Right kidney (tissue), 1 donor: Measurements from ENCODE around the gene B4GALNT4.
"Not testable (repeated sequence)": the region's sequence is repeated elsewhere in the genome, so short reads cannot be mapped to it uniquely, and the experiment has no call there.

Experiments
- DNase-seq: peaks from one replicate; pipeline ENCODE4 v3.0.0-alpha.2; 2016

B4GALNT4 gene

DNA sequence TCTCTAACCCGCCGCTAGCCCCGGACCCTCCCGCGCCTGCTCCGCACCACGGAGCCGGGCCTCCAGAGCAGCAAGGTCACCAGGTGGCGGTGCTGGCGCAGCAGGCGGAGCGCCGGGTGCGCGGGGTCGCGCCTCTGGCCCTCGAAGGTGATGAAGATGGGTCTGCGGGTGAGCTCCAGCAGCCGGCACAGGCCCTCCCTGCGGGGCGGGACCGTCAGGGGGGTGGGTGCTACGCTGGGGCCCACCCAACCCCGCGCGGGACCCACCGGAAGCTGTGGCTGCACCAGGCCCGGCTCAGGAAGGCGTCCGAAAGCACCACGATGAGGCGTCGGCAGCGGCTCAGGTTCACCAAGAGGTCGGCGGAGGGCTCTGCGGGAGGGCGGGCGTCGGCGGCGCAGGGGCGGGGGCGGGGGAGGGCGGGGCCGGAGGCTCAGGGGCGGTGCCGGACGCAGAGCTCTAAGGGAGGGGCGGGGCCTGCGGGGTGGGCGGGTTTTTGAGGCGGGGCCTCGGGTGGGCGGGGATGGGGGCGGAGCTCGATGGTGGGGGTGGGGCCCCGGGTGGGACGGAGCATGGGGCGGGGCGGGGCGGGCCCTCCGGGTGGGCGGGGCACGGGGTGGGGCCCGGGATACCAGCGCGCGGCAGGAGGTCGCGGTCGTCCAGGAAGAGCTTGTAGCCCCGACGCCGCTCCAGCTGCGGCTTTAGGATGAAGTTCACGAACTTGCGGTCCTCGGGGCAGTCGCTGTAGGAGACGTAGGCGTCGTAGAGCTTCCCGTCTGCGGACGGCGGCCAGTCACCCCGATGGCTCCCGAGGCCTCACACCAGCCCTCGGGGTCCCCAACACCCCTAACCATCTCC, 37.7 kb downstream of the B4GALNT4 start:
- DNase-seq, result peak; percentile 80

DNA sequence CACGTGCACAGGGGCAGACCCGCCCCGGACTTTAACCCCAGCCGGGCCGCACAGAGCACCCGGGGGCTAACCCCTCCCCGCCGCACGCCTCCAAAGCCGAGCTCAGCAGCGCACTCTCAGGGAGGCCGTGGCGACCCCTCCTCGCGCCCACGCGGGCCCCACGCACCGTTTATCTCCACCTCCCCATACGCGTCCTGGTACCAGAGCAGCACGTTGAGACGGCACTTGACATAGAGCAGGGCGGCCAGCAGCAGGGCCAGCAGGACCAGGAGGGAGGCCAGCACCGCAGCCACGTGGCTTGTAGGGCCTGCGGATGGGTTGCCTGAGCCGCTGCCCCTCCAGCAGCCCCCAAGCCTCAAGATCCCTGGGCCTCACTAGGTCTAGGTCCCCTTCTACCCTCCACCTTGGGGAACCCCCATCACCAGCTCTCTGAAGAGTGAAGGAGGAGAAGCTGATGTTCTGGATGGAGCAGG, 38.4 kb downstream of the B4GALNT4 start:
- DNase-seq, result no peak

DNA sequence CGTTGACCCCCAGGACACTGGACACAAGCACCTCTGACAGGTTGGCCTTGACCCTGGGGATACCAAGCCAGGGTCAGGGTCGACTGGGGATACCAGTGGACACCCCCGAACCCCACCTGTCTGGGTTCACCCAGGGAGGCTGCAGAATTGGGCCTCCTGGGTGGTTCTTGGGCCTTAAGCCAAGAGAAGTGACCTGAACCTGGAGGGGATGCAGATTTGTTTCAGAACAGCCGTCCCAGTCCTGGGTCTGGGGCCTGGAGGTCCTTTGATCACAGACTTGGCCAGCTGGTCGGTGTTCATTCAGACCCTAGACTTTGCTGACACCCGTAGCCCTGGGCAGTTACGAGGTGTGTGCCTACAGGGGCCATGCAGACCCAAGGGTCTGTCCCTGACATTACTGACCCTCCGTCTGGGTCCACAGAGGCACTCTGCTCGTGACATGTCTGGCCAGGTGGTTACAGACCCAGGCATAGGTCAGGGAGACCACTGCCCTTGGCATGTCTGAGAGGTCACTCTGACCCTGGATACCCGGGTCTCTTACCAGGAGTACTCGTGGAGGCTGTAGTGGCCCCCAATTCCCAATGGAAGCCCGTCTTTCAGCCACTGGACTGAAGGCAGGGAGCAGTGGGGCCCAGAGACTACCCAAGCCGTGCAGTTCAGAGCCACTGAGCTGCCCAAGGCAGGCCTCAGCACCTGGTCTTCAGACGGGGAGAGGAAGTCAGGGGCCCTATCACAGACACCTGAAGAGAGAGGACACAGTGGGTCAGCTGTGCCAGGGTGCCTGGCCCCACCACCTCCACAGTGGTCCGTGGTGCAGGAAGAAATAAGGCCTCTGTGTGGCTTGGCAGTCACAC, 39.1 kb downstream of the B4GALNT4 start:
- DNase-seq, result no peak

DNA sequence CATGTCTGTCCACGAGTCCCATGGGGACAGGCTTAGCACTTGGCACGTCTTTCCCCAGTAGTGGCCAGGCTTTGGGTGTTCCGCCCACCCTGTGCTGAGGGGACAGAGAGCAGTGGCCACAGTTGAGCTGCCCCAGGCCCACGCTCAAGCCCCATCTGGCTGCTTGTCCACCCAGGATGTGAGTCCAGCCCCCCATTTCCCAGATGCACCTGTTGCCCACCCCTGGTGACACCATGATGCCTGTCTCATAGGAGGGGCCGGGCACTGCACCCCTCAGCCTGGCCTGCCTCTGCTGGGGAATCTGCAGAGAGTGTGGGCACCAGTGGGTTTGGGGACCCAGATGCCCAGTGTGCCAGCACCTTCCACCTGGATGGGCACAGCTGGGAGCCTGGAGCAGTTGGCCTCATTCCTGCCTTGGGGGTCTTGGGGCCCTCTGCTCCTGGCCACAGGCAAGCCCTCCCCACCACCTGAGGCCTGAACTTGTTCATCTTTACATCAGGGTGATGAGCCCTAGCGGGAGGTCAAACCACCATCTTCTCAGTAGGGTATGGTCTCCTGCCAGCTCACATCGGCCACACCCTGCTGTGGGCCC, 39.8 kb downstream of the B4GALNT4 start:
- no peak for DNase-seq

DNA sequence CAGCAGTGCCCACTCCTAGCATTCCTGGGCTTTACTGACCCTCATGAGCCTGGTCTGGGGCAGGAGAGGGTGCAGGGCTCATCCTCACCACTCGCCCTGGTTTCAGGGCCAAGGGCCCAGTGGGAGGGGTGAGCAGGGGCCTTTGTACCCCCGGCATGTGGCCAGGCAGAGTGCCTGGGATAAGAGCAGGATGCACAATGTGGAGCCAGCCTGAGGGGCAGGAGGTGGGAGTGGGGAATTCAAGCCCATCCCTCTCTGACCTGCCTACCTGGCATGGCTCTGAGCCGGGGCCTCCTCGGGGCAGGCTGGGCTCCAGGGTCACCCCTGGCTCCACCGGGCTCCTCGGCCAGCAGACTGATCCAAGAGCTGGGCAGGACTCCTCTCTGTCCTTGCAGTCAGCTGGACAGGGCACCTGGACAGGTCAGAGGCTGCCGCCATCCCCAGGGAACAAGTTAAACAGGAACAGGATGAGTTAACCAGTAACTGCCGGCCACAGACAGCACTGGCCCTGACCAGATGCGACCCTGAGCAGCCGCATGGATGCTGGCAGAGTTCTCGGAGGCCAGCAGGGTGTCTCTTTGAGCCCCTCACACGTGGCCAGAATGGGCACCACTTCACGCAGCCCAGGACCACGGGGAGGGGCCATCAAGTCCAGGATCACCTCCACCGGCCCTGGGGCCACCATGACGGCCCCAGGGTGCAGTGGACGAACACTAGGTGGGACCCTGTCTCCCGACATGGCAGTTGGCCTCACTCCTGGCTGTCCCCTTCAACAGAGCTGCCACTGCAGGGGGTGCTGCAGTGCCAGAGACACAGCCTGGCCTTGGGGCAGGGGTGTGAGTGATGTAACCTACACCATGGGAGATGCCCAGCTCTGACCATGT, 40.5 kb downstream of the B4GALNT4 start:
- no peak for DNase-seq

DNA sequence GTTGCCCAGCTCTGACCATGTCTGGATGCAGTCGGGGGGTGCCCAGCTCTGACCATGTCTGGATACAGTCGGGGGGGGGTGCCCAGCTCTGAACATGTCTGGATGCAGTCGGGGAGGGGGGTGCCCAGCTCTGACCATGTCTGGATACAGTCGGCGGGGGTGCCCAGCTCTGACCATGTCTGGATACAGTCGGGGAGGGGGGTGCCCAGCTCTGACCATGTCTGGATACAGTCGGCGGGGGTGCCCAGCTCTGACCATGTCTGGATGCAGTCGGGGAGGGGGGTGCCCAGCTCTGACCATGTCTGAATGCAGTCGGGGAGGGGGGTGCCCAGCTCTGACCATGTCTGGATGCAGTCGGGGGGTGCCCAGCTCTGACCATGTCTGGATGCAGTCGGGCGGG, 41.4 kb downstream of the B4GALNT4 start:
- DNase-seq, result not testable (repeated sequence)

DNA sequence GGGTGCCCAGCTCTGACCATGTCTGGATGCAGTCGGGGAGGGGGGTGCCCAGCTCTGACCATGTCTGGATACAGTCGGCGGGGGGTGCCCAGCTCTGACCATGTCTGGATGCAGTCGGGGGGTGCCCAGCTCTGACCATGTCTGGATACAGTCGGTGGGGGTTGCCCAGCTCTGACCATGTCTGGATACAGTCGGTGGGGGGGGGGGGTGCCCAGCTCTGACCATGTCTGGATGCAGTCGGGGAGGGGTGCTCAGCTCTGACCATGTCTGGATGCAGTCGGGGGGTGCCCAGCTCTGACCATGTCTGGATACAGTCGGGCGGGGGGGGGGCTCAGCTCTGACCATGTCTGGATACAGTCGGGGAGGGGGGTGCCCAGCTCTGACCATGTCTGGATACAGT, 42.2 kb downstream of the B4GALNT4 start:
- DNase-seq, result not testable (repeated sequence)

DNA sequence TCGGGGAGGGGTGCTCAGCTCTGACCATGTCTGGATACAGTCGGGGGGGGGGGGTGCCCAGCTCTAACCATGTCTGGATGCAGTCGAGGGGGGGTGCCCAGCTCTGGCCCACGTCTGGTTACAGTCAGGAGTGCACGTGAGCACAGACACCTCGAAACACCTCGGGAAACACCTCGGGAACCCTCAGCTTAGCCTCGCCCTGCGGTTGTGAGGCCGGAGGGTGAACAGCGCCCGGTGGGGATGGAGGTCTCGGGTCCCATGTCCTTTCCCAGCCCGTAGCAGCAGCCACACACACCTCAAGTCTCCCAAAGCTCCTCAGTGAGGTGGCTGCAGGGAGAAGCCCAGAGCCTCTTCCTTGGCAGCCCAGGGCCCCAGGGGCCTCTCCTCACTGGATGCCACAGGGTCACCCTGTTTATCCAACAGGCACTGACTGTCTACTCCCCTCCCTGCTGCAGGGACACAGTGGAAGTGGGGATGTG, 43.4 kb downstream of the B4GALNT4 start:
- DNase-seq, result no peak

DNA sequence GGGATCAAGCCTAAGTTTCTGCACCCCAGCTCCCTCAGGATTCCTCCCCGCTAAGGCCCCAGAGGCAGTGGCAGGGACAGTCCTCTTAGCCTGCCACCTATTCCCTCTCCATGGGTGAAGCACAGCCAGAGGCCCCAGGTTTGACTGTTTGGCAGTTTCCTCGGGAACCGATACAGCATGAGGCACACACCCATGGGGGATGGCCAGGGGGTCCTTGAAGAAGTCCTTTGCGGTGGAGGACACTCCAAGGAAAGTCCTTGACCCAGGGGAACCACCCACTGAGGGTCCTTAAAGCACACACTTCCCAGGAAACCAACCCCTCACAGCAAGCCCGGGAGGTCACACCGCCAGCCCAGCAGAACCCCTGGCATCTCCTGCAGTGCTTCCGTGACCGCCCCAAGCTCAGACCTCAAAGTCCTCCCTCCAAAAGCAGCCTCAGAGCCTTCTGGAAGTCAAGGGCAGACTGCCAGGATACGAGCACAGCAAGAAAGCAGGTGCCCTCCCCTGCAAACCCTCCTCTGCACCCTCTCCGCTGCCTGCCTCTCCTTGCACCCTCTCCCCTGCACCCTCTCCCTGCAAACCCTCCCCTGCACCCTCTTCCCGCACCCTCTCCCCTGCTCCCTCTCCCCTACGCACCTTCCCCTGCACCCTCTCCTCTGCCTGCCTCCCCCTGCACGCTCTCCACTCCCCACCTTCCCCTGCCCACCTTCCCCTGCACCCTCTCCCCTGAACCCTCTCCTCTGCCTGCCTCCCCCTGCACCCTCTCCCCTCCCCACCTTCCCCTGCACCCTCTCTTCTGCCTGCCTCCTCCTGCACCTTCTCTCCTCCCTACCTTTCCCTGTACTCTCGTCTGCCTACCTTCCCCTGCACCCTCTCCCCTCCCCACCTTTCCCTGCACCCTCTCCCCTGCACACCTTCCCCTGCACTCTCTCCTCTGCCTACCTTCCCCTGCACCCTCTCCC, 44.1 kb downstream of the B4GALNT4 start:
- DNase-seq, result no peak

DNA sequence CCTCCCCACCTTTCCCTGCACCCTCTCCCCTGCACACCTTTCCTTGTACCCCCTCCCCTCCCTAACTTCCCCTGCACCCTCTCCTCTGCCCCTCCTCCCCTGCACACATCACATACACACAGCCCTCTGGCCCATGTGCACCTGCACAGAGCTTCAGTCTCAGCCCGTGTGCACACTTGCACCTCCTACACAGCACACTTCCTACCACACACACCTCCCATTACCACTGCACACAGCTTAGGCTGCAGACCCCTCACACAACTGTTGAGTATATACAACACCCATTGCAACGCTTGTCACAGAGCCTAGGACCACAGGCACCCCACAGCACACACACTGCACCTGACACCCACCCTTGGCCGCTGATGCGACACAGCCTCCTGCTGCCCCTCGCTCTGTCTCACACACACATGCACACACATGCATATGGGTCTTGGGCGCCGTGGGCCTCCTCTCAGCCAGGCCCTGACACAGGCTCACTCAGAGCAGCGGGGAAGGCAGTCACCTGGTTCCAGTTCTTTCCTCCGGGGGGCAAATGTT, 45.1 kb downstream of the B4GALNT4 start:
- no peak for DNase-seq

DNA sequence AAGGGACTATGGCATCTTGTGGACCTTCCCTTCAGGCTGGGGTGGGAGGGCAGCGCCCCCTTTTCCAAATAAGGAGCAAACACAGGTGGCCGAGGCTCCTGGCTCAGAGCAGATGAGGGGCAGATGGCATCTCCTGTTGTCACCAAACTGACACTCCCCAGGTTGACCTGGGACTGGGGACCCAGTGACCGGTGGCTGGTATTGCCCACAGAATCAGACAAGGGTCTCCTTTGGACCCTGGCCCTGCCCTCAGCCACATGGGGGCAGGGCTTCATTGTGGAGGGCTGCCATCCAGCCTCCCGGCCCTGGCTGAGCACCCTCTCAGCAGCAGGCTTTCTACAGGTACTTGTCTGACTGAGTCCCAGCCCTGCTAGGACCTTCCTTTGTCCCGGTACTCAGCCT, 46.3 kb downstream of the B4GALNT4 start:
- DNase-seq, result no peak

DNA sequence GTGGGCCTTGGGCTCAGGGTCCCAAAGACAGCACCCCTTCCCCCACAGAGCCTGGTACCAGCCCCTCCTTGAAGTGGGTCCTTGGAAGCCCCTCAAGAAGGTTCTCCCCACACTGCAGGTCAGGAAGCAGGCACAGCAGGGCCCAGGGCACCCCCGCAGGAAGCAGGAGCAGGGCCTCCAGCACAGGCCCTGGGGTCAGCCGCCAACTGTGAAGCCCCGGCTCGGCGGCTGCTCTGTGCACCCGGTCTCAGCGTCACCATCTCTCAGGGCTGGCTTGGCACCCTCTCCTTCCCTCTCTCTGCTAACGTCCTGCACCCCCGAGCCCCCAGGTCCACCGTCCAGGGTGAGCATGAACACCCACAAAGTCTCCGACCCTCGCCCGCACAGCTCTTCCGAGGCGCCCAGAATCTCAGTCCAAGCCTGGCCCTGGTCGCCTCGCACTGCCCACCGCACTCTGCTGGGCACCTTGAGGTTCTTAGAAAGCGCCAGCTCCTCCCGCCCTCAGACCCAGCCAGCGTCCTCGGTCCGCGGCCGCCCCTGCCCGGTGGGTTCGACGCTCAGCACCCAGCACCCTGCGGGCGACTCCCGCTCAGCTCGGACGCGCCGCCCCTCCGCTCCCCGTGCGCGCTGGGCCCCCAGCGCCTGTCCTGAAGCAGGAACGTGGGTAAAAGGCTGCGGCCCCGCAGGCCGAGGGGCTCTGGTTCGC, 46.9 kb downstream of the B4GALNT4 start:
- DNase-seq, result peak; percentile 38

DNA sequence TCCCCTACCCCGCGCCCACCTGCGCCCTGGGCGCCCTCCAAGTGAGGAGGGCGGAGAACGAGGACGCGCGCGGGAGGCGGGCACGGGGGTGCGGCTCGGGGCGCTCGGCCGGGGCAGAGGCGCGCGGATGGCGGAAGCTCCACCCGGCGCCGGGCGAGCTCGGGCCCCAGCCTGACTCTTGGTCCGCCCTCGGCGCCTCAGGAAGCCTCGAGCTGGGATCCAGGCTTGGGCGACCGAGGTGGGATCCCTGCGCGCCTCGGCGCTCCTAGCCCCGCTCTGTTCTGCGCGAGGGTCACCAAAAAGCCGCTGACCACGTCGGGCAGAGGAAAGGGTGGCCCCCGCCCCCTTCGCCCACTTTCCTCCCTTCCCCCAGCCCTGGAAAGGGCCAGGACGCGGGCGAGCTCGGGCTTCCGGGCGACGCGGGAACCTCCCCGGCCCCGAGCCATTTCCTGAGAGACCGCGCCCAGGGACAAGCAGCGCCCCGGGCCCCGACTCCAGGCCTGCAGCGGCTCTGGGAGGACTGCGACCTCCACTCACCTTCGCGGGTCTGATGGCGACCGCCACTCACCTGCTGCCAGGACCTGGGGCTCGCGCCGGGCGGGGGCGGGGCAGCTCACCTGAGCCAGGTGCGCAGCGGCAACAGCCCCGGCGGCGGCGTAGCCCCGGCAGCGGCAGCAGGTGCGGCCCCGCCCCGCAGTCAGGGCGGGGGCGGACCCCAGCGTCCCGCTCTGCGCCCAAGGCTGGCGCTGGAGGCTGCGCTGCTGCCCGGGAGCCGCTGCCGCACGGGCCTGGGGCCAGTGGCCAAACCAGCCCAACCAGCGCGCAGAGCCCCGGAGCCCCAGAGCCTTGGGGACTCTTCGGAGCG, 47.7 kb downstream of the B4GALNT4 start:
- peak; percentile 77 for DNase-seq

DNA sequence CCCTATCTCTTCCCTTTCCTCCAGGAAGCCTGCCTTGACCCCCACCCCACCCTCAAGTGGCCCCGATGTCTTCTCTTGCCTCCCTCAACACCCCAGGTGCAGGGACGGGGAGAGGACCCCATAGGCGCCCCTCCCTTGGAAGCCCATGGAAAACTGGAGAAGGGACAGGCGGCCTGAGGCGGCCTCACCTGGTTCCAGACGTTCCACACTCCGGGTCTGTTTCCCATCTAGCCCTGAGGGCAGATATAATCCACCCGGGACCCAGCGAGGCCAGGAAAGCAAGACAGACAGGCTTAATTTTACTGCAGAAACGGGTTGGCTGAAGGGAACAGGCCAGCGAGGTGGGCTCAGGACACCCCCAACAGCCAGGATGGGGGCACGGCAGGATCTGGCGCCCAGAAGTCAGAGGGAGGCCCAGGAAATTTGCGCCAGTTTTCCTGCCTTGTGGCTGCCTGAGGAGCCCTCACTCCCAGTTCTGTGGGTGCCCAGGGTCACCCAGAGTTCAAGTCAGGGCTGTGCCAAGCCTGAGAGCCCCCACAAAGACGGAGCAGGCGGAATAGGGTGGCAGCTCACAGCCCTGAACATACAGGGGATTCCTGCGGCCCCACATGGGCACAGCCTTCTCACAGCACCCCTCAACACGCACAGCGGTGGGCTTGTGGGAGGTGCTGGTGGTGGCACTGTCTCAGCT, 48.5 kb downstream of the B4GALNT4 start:
- peak; percentile 42 for DNase-seq

DNA sequence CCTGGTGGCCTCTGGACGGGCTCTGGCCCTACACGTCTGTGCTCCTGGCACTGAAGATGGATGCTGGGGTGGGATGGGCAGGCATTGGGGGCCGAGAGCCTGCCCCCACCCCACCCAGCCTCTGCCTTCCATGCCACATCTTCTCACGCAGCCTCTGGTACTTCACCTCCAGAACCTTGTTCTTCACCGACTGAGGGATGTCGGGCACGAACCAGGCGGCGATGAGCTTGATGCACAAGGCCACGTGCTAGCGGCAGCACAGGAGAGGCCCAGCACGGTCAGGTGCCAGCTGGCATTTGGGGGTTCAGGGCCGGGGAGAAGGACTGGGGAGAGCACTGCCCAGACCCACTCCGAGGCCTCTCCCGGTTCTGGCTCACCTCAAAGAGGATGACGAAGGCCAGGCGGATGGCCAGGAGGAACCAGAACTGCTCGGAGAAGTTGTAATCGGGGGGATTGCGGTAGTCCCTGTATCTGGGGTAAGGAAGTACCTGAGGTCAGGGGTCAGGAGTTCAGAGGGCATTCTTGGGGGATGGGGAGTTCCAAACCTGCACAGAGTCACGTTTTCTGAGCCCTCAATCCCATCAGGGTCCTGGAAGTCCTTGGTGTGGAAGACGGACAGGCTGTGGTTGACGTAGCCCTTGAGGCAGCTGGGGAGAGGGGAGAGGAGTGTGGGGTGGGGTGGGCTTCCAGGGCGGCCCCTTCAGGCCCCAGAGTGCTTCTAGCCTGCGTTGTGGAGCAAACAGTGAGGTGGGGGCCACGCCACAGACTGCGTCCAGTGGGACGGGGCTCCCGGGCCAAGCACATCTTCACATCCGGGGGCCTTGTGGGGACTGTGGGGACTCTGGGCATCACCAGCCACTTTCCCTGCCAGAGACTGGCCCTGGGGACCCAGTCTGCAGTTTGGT, 49.3 kb downstream of the B4GALNT4 start:
- no peak for DNase-seq

DNA sequence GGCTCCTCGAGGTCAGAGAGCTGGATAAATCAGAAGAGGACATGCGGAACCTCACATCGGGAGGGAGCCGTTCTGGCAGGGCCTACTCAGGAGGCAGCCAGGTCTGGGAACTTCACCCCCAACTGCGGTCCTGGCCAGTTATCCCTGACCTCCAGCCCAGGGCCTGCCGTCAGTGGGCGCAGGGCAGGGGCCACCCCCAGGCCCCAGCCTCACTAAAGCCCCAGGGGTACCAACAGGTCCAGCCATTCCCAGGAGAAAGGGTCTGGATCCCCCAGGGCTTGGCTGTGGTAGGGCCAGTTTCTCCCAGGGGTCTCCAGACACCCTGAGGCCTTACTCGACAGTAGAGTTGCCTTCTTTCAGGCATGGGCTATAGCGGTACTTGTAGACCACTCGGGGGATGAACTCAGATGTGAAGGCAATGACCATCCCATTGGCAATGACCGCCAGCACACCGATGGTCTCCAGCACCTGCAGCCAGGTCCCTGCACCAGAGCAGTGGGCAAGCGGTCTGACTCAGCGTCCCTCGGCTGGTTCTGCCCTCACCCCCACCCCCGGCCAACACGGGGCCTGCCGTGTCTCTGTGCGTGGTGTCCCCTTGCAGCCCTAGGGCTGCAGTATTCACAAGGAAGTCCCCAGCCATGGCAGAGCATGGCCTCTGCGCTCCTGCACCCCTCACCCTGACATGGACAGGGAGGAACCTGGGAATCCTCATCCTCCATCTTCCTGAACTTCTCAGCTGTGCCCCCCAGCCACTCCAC, 50.1 kb downstream of the B4GALNT4 start:
- no peak for DNase-seq
